ENCODE results near the gene EIF2D. TPM values are rescaled to one million over a fixed set of nuclear protein-coding genes. Genes with fewer than 3 reads are reported as not detected.
A peak's percentile ranks its signal among the peaks of the same experiment; 100 is the strongest.

Gene EIF2D
- total RNA-seq, 1 donor from 2014 or later = 29.2 TPM

DNA sequence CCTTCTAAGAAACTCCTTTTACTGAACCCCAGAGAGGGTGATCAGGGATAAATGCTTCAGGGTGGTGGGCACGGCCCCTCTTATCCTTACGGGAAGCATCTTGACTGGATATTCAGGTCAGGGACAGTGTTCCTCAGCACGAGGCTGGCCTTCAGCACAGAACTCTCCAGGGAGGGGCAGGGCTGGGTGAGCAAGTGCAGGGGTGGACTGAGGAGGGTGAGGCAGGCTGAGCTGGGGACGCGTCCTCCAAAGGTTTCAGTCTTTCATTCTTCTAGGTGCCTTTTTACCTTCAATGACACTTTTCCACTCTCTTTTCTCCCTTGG is 52.6 kb downstream of the EIF2D start:
- intact Hi-C loops (cut with micrococcal nuclease) = no loop called here
- no peak for TF ChIP-seq CTCF (IDR thresholded peaks at IDR 0.05; ENCODE audit: borderline replicate concordance)
- H3K4me1 ChIP-seq = peaks cover 71% of the 10 kb centered on the region
- no peaks in the 10 kb centered on the region for H3K9me3 ChIP-seq (replicated peaks)
- H3K4me3 ChIP-seq = no peak overlapping the region
- DNase-seq = no peak
- no peaks in the 10 kb centered on the region for H3K36me3 ChIP-seq
- H3K27me3 ChIP-seq (ENCODE audit: low read depth) = no peaks in the 10 kb centered on the region
- peak overlapping the region; percentile 64 for H3K27ac ChIP-seq (replicated peaks)

DNA sequence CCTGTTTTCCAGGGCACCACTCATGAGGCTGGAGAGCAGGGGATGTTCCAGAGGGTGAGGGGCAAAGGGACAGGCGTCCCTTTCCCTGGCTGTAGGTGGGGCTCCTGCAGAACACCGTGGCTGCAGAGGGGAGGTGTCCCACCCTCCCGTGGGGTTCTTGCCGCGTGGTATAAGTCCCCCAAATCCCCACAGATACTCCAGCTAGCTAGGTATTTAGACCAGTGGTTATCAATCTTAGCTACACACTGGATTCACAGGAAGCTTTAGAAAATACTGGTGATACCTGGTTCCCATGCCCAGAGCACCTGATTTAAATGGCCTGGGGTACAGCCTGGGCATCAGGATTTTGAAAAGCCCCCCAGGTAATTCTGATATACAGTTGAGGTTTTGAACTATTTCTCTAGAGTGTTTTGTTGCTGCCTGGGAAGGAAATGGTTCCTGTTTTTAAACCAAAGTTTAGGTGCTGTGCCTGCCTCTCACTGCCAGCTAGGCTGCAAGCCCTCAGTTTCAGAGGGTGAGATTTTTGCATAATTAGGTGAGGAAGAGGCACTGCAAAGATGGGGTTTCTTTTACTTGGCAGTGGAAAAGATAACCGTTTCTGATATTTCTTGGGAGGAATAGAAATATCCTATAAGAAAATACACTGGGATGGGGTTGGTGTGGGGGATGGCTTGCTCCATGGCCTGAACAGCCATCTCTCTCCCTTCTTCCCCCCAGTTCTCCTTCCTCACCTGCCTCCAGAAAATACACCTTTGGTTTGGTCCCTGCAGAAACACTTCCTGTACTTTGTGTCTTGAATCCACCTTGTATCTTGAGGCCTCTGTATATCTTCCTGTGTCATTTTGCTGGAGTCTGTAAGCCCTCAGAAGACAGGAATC is 53.2 kb downstream of the EIF2D start:
- Histone ChIP-seq H3K9me3 (replicated peaks) (no peaks in the 10 kb centered on the region), H3K27ac (replicated peaks) (peak overlapping the region; percentile 64), H3K4me3 (peak overlapping the region; percentile 81), H3K27me3 (ENCODE audit: low read depth) (no peaks in the 10 kb centered on the region), H3K4me1 (peaks cover 77% of the 10 kb centered on the region), H3K36me3 (no peaks in the 10 kb centered on the region)
- DNase-seq = no peak
- no peak for TF ChIP-seq CTCF (IDR thresholded peaks at IDR 0.05; ENCODE audit: borderline replicate concordance)
- intact Hi-C loops (cut with micrococcal nuclease) = no loop called here

GRCh38 chr1:206557636-206558473 is 54.4 kb downstream of the EIF2D start:
- Histone ChIP-seq H3K9me3 (replicated peaks) (no peaks in the 10 kb centered on the region), H3K36me3 (no peaks in the 10 kb centered on the region), H3K27ac (replicated peaks) (peak overlapping the region; percentile 81), H3K27me3 (ENCODE audit: low read depth) (no peaks in the 10 kb centered on the region), H3K4me1 (peaks cover 72% of the 10 kb centered on the region), H3K4me3 (peak overlapping the region; percentile 81)
- intact Hi-C loops (cut with micrococcal nuclease) = no loop called here
- DNase-seq = no peak
- TF ChIP-seq CTCF (IDR thresholded peaks at IDR 0.05; ENCODE audit: borderline replicate concordance) = no peak

GRCh38 chr1:206556750-206557635 is 55.3 kb downstream of the EIF2D start:
- peak overlapping the region; percentile 81 for H3K27ac ChIP-seq (replicated peaks)
- H3K4me1 ChIP-seq = peaks cover 72% of the 10 kb centered on the region
- H3K4me3 ChIP-seq = peak overlapping the region; percentile 81
- no peaks in the 10 kb centered on the region for H3K36me3 ChIP-seq
- H3K9me3 ChIP-seq (replicated peaks) = no peaks in the 10 kb centered on the region
- H3K27me3 ChIP-seq (ENCODE audit: low read depth) = no peaks in the 10 kb centered on the region
- intact Hi-C loops (cut with micrococcal nuclease) = no loop called here
- TF ChIP-seq CTCF (IDR thresholded peaks at IDR 0.05; ENCODE audit: borderline replicate concordance) = no peak
- DNase-seq = peak; percentile 85

Measured in left ventricle myocardium inferior (tissue), 1 donor.